Activated T-cell treated with anti-CD3 and anti-CD28 coated beads, Interleukin-2, amount 50 U/mL, for 24 hours (primary cell): Measurements from ENCODE around the gene NACC1.

Experiments used
- DNase-seq: peaks from one replicate; pipeline ENCODE4 v3.0.0-alpha.2; 2020
- H3K27ac Mint-ChIP-seq: 2 replicates; pipeline ENCODE4 v1.8.0; 2020; ENCODE audit warnings: mild to moderate bottlenecking, mixed read lengths
- H3K27me3 Mint-ChIP-seq: 2 replicates; pipeline ENCODE4 v1.8.0; 2020; ENCODE audit warnings: mixed read lengths
- H3K36me3 Mint-ChIP-seq: 2 replicates; pipeline ENCODE4 v1.8.0; 2020; ENCODE audit warnings: low read depth, mixed read lengths
- H3K4me1 Mint-ChIP-seq: 2 replicates; pipeline ENCODE4 v1.8.0; 2020; ENCODE audit warnings: low read depth, mixed read lengths
- H3K4me3 Mint-ChIP-seq: 2 replicates; pipeline ENCODE4 v1.8.0; 2020; ENCODE audit warnings: mild to moderate bottlenecking, moderate library complexity, mixed read lengths
- H3K9me3 Mint-ChIP-seq: 2 replicates; pipeline ENCODE4 v1.8.0; 2020; ENCODE audit warnings: mixed read lengths

Gene NACC1

GRCh38 chr19:13117772-13118423 is at the start of gene NACC1:
TSS of gene NACC1 (plus strand) at chr19:13118264. CDS start at chr19:13135208, 16,944 bp downstream.
- Mint-ChIP-seq H3K4me1 (peaks cover 64% of the 10 kb centered on the region), H3K27ac (peak within 1 kb of the TSS; percentile 96), H3K9me3 (no peaks in the 10 kb centered on the region), H3K4me3 (peak within 1 kb of the TSS; percentile 97), H3K36me3 (peaks cover 74% of the 10 kb centered on the region), H3K27me3 (no peaks in the 10 kb centered on the region)
- DNase-seq = peak; percentile 95

GRCh38 chr19:13069415-13070359 is 48.4 kb upstream of the NACC1 start:
- Mint-ChIP-seq H3K4me1 (no peaks in the 10 kb centered on the region), H3K4me3 (no peak overlapping the region)

GRCh38 chr19:13070425-13071140 is 47.5 kb upstream of the NACC1 start:
- Mint-ChIP-seq H3K4me3 (no peak overlapping the region), H3K27ac (no peak overlapping the region), H3K27me3 (no peaks in the 10 kb centered on the region), H3K4me1 (no peaks in the 10 kb centered on the region), H3K9me3 (no peaks in the 10 kb centered on the region), H3K36me3 (no peaks in the 10 kb centered on the region)
- no peak for DNase-seq

More at GRCh38 chr19:13069415-13070359, 48.4 kb upstream of the NACC1 start:
- DNase-seq = no peak
- Mint-ChIP-seq H3K27ac (no peak overlapping the region), H3K9me3 (no peaks in the 10 kb centered on the region), H3K36me3 (no peaks in the 10 kb centered on the region), H3K27me3 (no peaks in the 10 kb centered on the region)

GRCh38 chr19:13071444-13072187 is 46.4 kb upstream of the NACC1 start:
- no peaks in the 10 kb centered on the region for H3K4me1 Mint-ChIP-seq
- H3K27ac Mint-ChIP-seq = no peak overlapping the region
- H3K9me3 Mint-ChIP-seq = no peaks in the 10 kb centered on the region
- H3K36me3 Mint-ChIP-seq = no peaks in the 10 kb centered on the region
- H3K4me3 Mint-ChIP-seq = no peak overlapping the region
- DNase-seq = no peak
- H3K27me3 Mint-ChIP-seq = no peaks in the 10 kb centered on the region

GRCh38 chr19:13072188-13072908 is 45.7 kb upstream of the NACC1 start:
- no peaks in the 10 kb centered on the region for H3K36me3 Mint-ChIP-seq
- DNase-seq = no peak
- no peaks in the 10 kb centered on the region for H3K9me3 Mint-ChIP-seq
- H3K4me3 Mint-ChIP-seq = no peak overlapping the region
- H3K27me3 Mint-ChIP-seq = no peaks in the 10 kb centered on the region
- H3K27ac Mint-ChIP-seq = no peak overlapping the region
- H3K4me1 Mint-ChIP-seq = no peaks in the 10 kb centered on the region

GRCh38 chr19:13073263-13073662 is 44.8 kb upstream of the NACC1 start:
- no peaks in the 10 kb centered on the region for H3K36me3 Mint-ChIP-seq
- H3K27me3 Mint-ChIP-seq = no peaks in the 10 kb centered on the region
- no peak overlapping the region for H3K4me3 Mint-ChIP-seq
- no peaks in the 10 kb centered on the region for H3K9me3 Mint-ChIP-seq
- H3K27ac Mint-ChIP-seq = no peak overlapping the region
- no peak for DNase-seq
- H3K4me1 Mint-ChIP-seq = no peaks in the 10 kb centered on the region

- Mint-ChIP-seq H3K4me1 (peaks cover 2% of the 10 kb centered on the region), H3K36me3 (no peaks in the 10 kb centered on the region), H3K9me3 (no peaks in the 10 kb centered on the region), H3K4me3 (no peak overlapping the region), H3K27ac (no peak overlapping the region), H3K27me3 (no peaks in the 10 kb centered on the region)
- DNase-seq = no peak
Observed at GRCh38 chr19:13074378-13074777, 43.7 kb upstream of the NACC1 start.

- no peaks in the 10 kb centered on the region for H3K27me3 Mint-ChIP-seq
- no peak overlapping the region for H3K4me3 Mint-ChIP-seq
- H3K4me1 Mint-ChIP-seq = peaks cover 2% of the 10 kb centered on the region
- no peak overlapping the region for H3K27ac Mint-ChIP-seq
- no peaks in the 10 kb centered on the region for H3K36me3 Mint-ChIP-seq
- DNase-seq = no peak
- no peaks in the 10 kb centered on the region for H3K9me3 Mint-ChIP-seq
Observed at GRCh38 chr19:13076320-13076719, 41.7 kb upstream of the NACC1 start.

- Mint-ChIP-seq H3K27me3 (no peaks in the 10 kb centered on the region), H3K4me1 (peaks cover 2% of the 10 kb centered on the region), H3K27ac (no peak overlapping the region), H3K4me3 (no peak overlapping the region), H3K36me3 (no peaks in the 10 kb centered on the region), H3K9me3 (no peaks in the 10 kb centered on the region)
- DNase-seq = no peak
Observed at GRCh38 chr19:13076787-13077186, 41.3 kb upstream of the NACC1 start.

GRCh38 chr19:13077240-13077639 is 40.8 kb upstream of the NACC1 start:
- Mint-ChIP-seq H3K4me3 (no peak overlapping the region), H3K9me3 (no peaks in the 10 kb centered on the region), H3K27ac (no peak overlapping the region), H3K4me1 (peaks cover 2% of the 10 kb centered on the region), H3K27me3 (no peaks in the 10 kb centered on the region), H3K36me3 (no peaks in the 10 kb centered on the region)
- DNase-seq = no peak

GRCh38 chr19:13078381-13078780 is 39.7 kb upstream of the NACC1 start:
- Mint-ChIP-seq H3K4me3 (no peak overlapping the region), H3K9me3 (no peaks in the 10 kb centered on the region), H3K36me3 (no peaks in the 10 kb centered on the region), H3K27ac (no peak overlapping the region), H3K4me1 (peaks cover 2% of the 10 kb centered on the region), H3K27me3 (no peaks in the 10 kb centered on the region)
- DNase-seq = no peak

GRCh38 chr19:13078897-13079541 is 39.0 kb upstream of the NACC1 start:
- Mint-ChIP-seq H3K4me3 (no peak overlapping the region), H3K27ac (no peak overlapping the region)

GRCh38 chr19:13079542-13079986 is 38.5 kb upstream of the NACC1 start:
- Mint-ChIP-seq H3K36me3 (no peaks in the 10 kb centered on the region), H3K4me3 (no peak overlapping the region), H3K27me3 (no peaks in the 10 kb centered on the region), H3K27ac (no peak overlapping the region), H3K9me3 (no peaks in the 10 kb centered on the region), H3K4me1 (peaks cover 2% of the 10 kb centered on the region)
- DNase-seq = no peak

More at GRCh38 chr19:13078897-13079541, 39.0 kb upstream of the NACC1 start:
- no peaks in the 10 kb centered on the region for H3K9me3 Mint-ChIP-seq
- H3K27me3 Mint-ChIP-seq = no peaks in the 10 kb centered on the region
- no peaks in the 10 kb centered on the region for H3K36me3 Mint-ChIP-seq
- H3K4me1 Mint-ChIP-seq = peaks cover 2% of the 10 kb centered on the region
- no peak for DNase-seq
